ENCODE results near the gene OCA2. TPM values are rescaled to one million over a fixed set of nuclear protein-coding genes. Genes with fewer than 3 reads are reported as not detected.

Gene OCA2
- total RNA-seq, 1 experiment from 2014 or later = not detected

DNA sequence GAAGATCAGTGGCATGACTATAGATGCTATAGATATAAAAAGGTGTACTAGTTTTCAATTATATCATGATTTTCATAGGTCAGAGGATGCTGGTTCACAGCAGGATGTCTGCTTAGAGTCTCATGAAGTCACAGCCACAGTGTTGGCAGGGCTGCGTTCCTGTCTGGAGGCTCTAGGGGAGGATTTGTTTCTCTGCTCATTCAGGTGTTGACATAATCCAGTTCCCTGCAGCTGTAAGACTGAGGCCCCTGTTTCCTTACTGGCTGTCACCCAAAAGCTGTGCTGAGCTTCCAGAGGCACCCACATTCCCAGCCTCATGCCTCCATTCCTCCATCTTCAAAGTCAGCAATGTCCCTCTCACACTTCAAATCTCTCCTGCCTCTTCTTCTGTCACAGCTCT lies 170.7 kb downstream of the OCA2 start:
- H3K9me3 ChIP-seq = no peaks in the 10 kb centered on the region
- no peak for DNase-seq

DNA sequence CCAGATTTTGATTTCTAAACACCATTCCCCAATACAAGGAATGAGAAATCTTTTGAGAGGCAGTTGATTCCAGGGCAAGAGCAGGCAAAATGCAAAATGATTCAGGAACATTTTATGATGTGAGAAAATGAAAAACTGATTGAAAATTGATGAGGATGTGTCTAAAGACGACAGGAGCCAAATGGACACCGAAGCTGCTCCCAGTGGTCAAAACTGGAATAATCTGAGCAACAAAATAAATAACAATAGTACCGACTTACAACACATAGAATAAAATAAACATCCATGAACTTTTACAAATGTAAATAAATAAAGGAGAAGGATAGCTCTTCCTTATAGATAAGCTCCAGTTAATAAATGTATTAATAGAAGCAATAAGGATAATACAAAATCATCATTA lies 186.8 kb downstream of the OCA2 start:
- no peak for DNase-seq
- Histone ChIP-seq H3K27me3 (no peaks in the 10 kb centered on the region), H3K9me3 (no peaks in the 10 kb centered on the region)

More for the DNA sequence above, 170.7 kb downstream of the OCA2 start:
- H3K36me3 ChIP-seq = no peaks in the 10 kb centered on the region
- no peak overlapping the region for H3K4me3 ChIP-seq
- H3K27me3 ChIP-seq = no peaks in the 10 kb centered on the region

DNA sequence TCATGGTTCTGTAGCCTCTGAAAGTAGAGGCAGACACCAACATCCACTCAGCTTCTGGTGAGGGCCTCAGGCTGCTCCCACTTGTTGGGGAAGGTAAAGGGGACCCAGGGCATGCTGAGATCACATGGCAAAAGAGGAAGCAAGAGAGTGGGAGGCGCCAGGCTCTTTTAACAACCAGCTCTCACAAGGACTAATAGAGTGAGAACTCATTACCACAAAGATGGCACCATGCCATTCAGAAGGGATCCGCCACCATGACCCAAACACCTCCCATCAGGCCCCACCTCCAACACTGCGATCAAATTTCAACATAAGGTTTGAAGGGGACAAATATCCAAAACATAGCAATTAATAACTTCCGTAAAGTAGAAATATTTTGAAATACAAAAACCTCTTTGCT lies 192.3 kb downstream of the OCA2 start:
- Histone ChIP-seq H3K36me3 (no peaks in the 10 kb centered on the region), H3K9me3 (no peaks in the 10 kb centered on the region), H3K4me3 (no peak overlapping the region), H3K27me3 (no peaks in the 10 kb centered on the region)
- no peak for DNase-seq

More for the DNA sequence above, 186.8 kb downstream of the OCA2 start:
- Histone ChIP-seq H3K4me3 (no peak overlapping the region), H3K36me3 (no peaks in the 10 kb centered on the region)

DNA sequence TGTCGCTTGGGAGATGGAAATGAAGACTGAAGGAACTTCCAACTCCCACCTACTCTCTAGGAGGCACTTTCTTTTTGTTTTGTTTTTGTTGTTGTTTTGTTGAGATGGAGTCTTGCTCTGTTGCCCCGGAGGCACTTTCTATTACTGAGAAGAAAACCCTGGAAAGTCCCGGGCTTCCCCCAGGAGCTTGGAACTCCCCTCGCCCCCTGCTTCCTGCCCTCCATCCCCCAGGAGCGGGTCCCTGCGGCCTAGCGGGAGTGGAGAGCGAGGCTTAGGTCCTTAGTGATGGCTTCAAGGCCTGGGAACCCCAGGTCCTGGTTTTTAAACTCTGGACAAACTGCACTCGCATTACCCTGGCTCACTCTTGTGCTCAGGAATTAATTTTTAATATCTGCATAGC lies 195.7 kb downstream of the OCA2 start:
- Histone ChIP-seq H3K4me3 (no peak overlapping the region), H3K27me3 (no peaks in the 10 kb centered on the region)

DNA sequence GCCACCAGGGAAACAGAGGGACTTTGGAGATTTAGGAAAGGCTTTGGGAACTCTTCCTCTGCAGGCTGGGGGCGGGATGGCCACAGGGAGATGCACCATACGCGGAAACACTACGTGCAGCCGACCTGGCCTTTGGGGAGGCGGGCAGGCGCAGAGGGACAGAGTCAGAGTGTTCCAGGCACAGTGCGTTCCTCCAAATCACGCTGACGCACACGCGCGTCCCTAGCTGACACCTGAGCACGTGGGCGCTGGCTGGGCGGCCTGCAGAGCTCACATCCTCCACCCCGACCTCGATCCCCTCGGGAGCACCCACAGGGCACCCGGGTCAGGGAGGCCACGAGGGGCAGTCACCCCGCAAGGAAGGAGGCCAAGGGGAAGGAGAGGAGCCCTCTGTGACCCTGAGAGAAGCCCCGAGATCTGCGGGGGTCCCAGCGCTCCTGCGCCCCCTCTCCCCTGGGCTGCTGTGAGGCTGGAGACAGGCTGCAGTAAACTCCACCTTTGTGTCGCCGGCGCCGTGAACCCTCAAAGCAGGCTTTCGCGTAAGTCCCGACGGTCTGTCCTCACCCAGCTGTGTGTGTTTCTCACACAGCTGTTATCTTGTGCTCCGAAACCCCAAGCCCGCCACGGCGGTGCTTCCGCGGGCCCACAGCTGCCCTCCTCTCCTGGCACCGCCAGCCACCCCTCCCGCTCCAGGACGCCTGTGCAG lies 196.3 kb downstream of the OCA2 start:
- Histone ChIP-seq H3K4me3 (no peak overlapping the region), H3K27me3 (no peaks in the 10 kb centered on the region), H3K36me3 (no peaks in the 10 kb centered on the region), H3K9me3 (no peaks in the 10 kb centered on the region)
- no peak for DNase-seq

More for the DNA sequence above, 195.7 kb downstream of the OCA2 start:
- Histone ChIP-seq H3K36me3 (no peaks in the 10 kb centered on the region), H3K9me3 (no peaks in the 10 kb centered on the region)
- no peak for DNase-seq

DNA sequence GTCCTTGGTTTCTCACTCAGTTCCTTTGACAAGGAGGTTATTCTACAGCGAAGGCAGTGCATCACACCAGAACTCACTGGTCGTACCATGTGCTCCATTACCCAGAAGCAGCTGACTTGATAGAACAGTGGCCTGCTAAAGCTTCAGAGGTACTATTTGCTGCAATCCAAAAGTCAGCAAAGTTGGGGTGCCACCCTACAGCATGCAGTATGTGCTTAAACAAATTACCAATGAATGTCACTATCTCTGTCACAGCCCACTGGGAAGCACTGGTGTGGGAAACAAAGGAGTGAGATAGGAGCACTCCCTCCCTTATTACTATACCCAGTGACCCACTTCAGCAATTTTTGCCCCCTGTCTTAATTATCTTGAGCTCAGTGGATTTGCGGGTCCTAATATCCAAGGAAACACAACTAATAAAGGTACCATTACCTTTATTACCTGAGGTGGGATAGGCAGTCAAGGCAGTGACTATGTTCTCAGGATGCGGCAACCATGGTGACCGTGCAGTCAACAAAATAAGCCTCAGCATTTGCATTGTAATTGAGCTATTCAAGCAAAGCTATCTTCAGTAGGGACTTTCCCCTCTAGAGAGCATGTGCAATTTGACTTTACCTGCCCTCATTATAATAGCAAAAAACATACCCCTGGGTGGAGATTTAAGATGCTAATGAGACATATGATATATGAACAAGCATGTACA lies 199.4 kb downstream of the OCA2 start:
- Histone ChIP-seq H3K36me3 (no peaks in the 10 kb centered on the region), H3K27me3 (no peaks in the 10 kb centered on the region), H3K9me3 (no peaks in the 10 kb centered on the region), H3K4me3 (no peak overlapping the region)
- DNase-seq = no peak

GRCh38 chr15:27897481-27897880 lies 201.6 kb downstream of the OCA2 start:
- no peak for DNase-seq
- no peaks in the 10 kb centered on the region for H3K27me3 ChIP-seq
- no peaks in the 10 kb centered on the region for H3K9me3 ChIP-seq

DNA sequence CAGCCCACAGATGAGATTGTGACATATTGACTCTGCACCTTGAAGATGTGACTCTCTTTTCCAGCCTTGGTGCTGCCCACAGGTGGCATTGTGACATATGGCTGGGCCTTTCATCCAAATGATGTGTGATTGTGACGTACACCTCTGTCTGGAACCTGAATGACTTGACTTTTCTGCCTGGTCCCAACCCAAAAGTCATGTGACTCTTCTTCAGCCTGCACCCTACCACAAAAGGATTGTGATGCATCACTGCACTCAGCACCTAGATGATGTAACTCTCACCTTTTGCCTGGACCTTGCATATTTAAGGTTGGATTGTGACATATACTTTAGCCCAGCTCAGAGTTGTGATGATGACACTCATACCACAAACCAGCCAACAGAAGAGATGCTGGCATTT lies 204.5 kb downstream of the OCA2 start:
- Histone ChIP-seq H3K27me3 (no peaks in the 10 kb centered on the region), H3K36me3 (no peaks in the 10 kb centered on the region), H3K9me3 (no peaks in the 10 kb centered on the region), H3K4me3 (no peak overlapping the region)
- DNase-seq = no peak

More at GRCh38 chr15:27897481-27897880, 201.6 kb downstream of the OCA2 start:
- Histone ChIP-seq H3K4me3 (no peak overlapping the region), H3K36me3 (no peaks in the 10 kb centered on the region)

DNA sequence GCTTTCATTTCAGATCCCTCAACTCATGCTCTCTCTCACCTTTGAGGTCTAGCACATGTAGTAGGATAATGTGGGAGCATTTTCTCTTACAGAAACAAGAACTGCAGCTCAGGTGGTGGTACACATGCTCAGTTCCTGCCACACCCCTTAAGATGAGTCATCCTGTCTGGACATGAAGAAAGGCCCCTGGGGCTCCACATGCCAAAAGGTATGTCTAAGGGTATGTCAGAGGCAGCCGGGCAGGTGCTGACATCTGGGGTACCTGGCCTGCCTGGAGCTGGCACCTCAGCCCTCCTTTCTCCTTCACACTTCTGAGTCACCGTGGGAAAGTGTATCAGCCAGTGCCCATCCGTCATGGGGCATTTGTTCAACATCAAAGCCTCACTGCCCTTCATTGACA lies 209.9 kb downstream of the OCA2 start:
- Histone ChIP-seq H3K27me3 (no peaks in the 10 kb centered on the region), H3K4me3 (no peak overlapping the region), H3K9me3 (no peaks in the 10 kb centered on the region), H3K36me3 (no peaks in the 10 kb centered on the region)
- DNase-seq = no peak

- Histone ChIP-seq H3K4me3 (no peak overlapping the region), H3K36me3 (no peaks in the 10 kb centered on the region), H3K9me3 (no peaks in the 10 kb centered on the region), H3K27me3 (no peaks in the 10 kb centered on the region)
- DNase-seq = no peak
These were observed 213.9 kb downstream of the OCA2 start for GRCh38 chr15:27885201-27885600.

DNA sequence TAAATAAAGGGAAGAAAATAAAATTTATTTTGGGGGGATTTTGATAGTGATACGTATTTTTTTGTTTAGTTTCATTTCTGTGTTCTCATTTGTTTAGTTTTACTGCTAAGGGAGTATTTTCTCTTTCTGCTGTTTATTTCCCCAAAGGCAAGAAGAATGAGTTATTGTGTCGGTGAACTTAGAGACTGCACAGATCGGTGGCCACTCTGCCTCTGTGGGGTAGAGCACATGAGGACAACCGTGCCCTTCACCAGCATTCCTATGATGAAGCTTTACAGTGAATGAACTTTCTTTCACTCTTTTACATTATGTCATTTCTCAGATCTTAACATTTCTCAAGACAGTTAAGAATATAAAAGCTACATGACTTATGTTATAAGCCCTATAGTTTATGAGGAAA lies 214.4 kb downstream of the OCA2 start:
- H3K36me3 ChIP-seq = no peaks in the 10 kb centered on the region
- no peak for DNase-seq
- no peaks in the 10 kb centered on the region for H3K9me3 ChIP-seq
- no peaks in the 10 kb centered on the region for H3K27me3 ChIP-seq
- H3K4me3 ChIP-seq = no peak overlapping the region

DNA sequence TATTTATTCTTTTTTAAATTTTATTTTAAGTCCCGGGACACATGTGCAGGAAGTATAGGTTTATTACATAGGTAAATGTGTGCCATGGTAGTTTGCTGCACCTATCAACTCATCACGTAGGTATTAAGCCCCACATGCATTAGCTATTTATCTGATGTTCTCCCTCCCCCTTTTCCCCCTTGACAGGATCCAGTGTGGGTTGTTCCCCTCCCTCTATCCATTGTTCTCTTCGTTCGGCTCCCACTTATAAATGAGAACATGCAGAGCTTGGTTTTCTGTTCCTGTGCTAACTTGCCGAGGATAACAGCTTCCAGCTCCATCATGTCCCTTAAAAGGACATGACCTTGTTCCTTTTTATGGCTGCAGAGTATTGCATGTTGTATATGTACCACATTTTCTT lies 220.3 kb downstream of the OCA2 start:
- no peaks in the 10 kb centered on the region for H3K9me3 ChIP-seq
- DNase-seq = no peak
- H3K4me3 ChIP-seq = no peak overlapping the region
- H3K27me3 ChIP-seq = no peaks in the 10 kb centered on the region
- H3K36me3 ChIP-seq = no peaks in the 10 kb centered on the region

DNA sequence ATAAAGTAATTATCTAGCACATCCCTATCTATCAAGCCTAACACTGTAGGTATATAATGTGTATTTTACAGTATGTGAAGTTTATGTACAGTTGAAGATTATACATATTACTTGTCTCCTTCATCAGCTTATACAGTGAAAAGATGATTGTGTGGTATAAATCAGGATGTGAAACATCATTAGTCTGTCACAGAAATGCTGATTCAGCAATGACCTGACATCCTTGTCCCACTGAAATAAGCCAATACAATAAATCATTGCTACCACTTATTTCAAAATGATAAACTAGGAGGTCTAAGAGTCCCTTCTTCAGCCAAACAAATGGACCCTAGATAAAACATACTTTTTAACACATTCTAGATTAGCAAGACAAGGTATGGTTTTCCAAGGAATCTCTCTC lies 225.3 kb downstream of the OCA2 start:
- H3K27me3 ChIP-seq = no peaks in the 10 kb centered on the region
- no peak overlapping the region for H3K4me3 ChIP-seq
- H3K9me3 ChIP-seq = no peaks in the 10 kb centered on the region
- DNase-seq = no peak
- H3K36me3 ChIP-seq = no peaks in the 10 kb centered on the region

- Histone ChIP-seq H3K9me3 (no peaks in the 10 kb centered on the region), H3K27me3 (no peaks in the 10 kb centered on the region), H3K36me3 (no peaks in the 10 kb centered on the region), H3K4me3 (no peak overlapping the region)
- no peak for DNase-seq
These were observed 226.1 kb downstream of the OCA2 start for GRCh38 chr15:27873039-27873438.

- DNase-seq = no peak
- no peak overlapping the region for H3K4me3 ChIP-seq
- no peaks in the 10 kb centered on the region for H3K27me3 ChIP-seq
- H3K36me3 ChIP-seq = no peaks in the 10 kb centered on the region
- no peaks in the 10 kb centered on the region for H3K9me3 ChIP-seq
These were observed 226.8 kb downstream of the OCA2 start for GRCh38 chr15:27872355-27872754.

GRCh38 chr15:27871902-27872260 lies 227.2 kb downstream of the OCA2 start:
- no peak for DNase-seq
- Histone ChIP-seq H3K4me3 (no peak overlapping the region), H3K27me3 (no peaks in the 10 kb centered on the region), H3K9me3 (no peaks in the 10 kb centered on the region), H3K36me3 (no peaks in the 10 kb centered on the region)

- Histone ChIP-seq H3K27me3 (no peaks in the 10 kb centered on the region), H3K9me3 (no peaks in the 10 kb centered on the region), H3K36me3 (no peaks in the 10 kb centered on the region), H3K4me3 (no peak overlapping the region)
- no peak for DNase-seq
These were observed 227.8 kb downstream of the OCA2 start for GRCh38 chr15:27871078-27871901.
